Uterus (tissue), 2 donors: ENCODE data around the gene ZDHHC4.

ENCODE experiments used
- CTCF ChIP-seq, 4 experiments: fragments of 200-600 bp in 2 of 4; fragments of 450-650 bp in 2 of 4; sonication (generic) in 2 of 4; IDR thresholded peaks; one replicate each; pipeline ENCODE4 v1.5.1; 2016 to 2019; ENCODE audit warnings: antibody characterized with exemption in 4 of 4, mild to moderate bottlenecking in 2 of 4, moderate library complexity in 1 of 4
- POLR2A ChIP-seq, 2 donors: fragments of 450-650 bp; IDR thresholded peaks; one replicate each; pipeline ENCODE4 v1.6.1; 2016; ENCODE audit warnings: antibody characterized with exemption in 2 of 2, mild to moderate bottlenecking in 1 of 2, moderate library complexity in 1 of 2

GRCh38 chr7:6542368-6542767 is 34.9 kb upstream of the ZDHHC4 start:
- TF ChIP-seq CTCF (IDR thresholded peaks at IDR 0.05) (no peak), POLR2A (IDR thresholded peaks at IDR 0.05) (no peak)
